ENCODE data around the gene NXNL2.

NXNL2 gene

GRCh38 chr9:88539246-88539645, 4.3 kb downstream of the NXNL2 start:
- Histone ChIP-seq H3K9ac (no peak overlapping the region), H3K27me3 (peaks cover 26% of the 10 kb centered on the region), H3K9me3 (no peaks in the 10 kb centered on the region; the same call in 1 of the 2 replicates), H3K4me2 (no peak overlapping the region), H3K4me1 (peaks cover 31% of the 10 kb centered on the region), H4K20me1 (peaks cover 8% of the 10 kb centered on the region; the same call in 1 of the 2 replicates), H3K4me3 (no peak overlapping the region), H3K27ac (no peak overlapping the region), H3K36me3 (no peaks in the 10 kb centered on the region)
- TF ChIP-seq Cebpa-rat (IDR thresholded peaks at IDR 0.05), result no peak

GRCh38 chr9:88540251-88540763, 5.3 kb downstream of the NXNL2 start:
- H3K27ac ChIP-seq, result no peak overlapping the region

GRCh38 chr9:88544245-88544644, 9.3 kb downstream of the NXNL2 start:
- Histone ChIP-seq H4K20me1 (no peaks in the 10 kb centered on the region), H3K36me3 (no peaks in the 10 kb centered on the region), H3K9ac (no peak overlapping the region), H3K9me3 (peaks cover 5% of the 10 kb centered on the region; the same call in 1 of the 2 replicates), H3K4me3 (no peak overlapping the region), H3K4me1 (no peaks in the 10 kb centered on the region), H3K4me2 (no peak overlapping the region), H3K27ac (no peak overlapping the region), H3K27me3 (no peaks in the 10 kb centered on the region)
- no peak for TF ChIP-seq Cebpa-rat (IDR thresholded peaks at IDR 0.05)

More at GRCh38 chr9:88540251-88540763, 5.3 kb downstream of the NXNL2 start:
- H4K20me1 ChIP-seq, result peaks cover 8% of the 10 kb centered on the region; the same call in 1 of the 2 replicates
- H3K4me2 ChIP-seq, result no peak overlapping the region
- TF ChIP-seq Cebpa-rat (IDR thresholded peaks at IDR 0.05), result no peak
- H3K9ac ChIP-seq, result no peak overlapping the region
- no peak overlapping the region for H3K4me3 ChIP-seq
- H3K27me3 ChIP-seq, result peaks cover 22% of the 10 kb centered on the region
- H3K9me3 ChIP-seq, result no peaks in the 10 kb centered on the region; the same call in 1 of the 2 replicates
- peaks cover 27% of the 10 kb centered on the region for H3K4me1 ChIP-seq
- no peaks in the 10 kb centered on the region for H3K36me3 ChIP-seq

- Histone ChIP-seq H3K9ac (no peak overlapping the region), H3K36me3 (no peaks in the 10 kb centered on the region), H3K4me2 (no peak overlapping the region), H3K4me1 (peaks cover 6% of the 10 kb centered on the region; the same call in 1 of the 2 replicates), H3K27me3 (no peaks in the 10 kb centered on the region), H4K20me1 (no peaks in the 10 kb centered on the region), H3K4me3 (no peak overlapping the region), H3K27ac (no peak overlapping the region), H3K9me3 (peaks cover 9% of the 10 kb centered on the region; the same call in 1 of the 2 replicates)
- no peak for TF ChIP-seq Cebpa-rat (IDR thresholded peaks at IDR 0.05)
Measured at GRCh38 chr9:88551546-88552137, 16.7 kb downstream of the NXNL2 start.

- H3K27me3 ChIP-seq, result no peaks in the 10 kb centered on the region
- no peaks in the 10 kb centered on the region for H3K36me3 ChIP-seq
- peaks cover 9% of the 10 kb centered on the region; the same call in 1 of the 2 replicates for H3K9me3 ChIP-seq
- no peak overlapping the region for H3K4me2 ChIP-seq
- TF ChIP-seq Cebpa-rat (IDR thresholded peaks at IDR 0.05), result no peak
- H3K9ac ChIP-seq, result no peak overlapping the region
- H4K20me1 ChIP-seq, result no peaks in the 10 kb centered on the region
- no peak overlapping the region for H3K27ac ChIP-seq
- no peak overlapping the region for H3K4me3 ChIP-seq
- H3K4me1 ChIP-seq, result peaks cover 6% of the 10 kb centered on the region; the same call in 1 of the 2 replicates
Measured at GRCh38 chr9:88553350-88553749, 18.4 kb downstream of the NXNL2 start.

GRCh38 chr9:88555268-88555980, 20.4 kb downstream of the NXNL2 start:
- Histone ChIP-seq H3K27me3 (no peaks in the 10 kb centered on the region), H3K9ac (no peak overlapping the region), H3K36me3 (no peaks in the 10 kb centered on the region), H4K20me1 (no peaks in the 10 kb centered on the region), H3K27ac (no peak overlapping the region), H3K4me3 (no peak overlapping the region), H3K9me3 (no peaks in the 10 kb centered on the region), H3K4me1 (peaks cover 6% of the 10 kb centered on the region; the same call in 1 of the 2 replicates), H3K4me2 (no peak overlapping the region)
- TF ChIP-seq Cebpa-rat (IDR thresholded peaks at IDR 0.05), result no peak

GRCh38 chr9:88559661-88560060, 24.7 kb downstream of the NXNL2 start:
- Histone ChIP-seq H3K36me3 (no peaks in the 10 kb centered on the region), H3K27ac (no peak overlapping the region), H3K9me3 (no peaks in the 10 kb centered on the region), H3K9ac (no peak overlapping the region), H4K20me1 (no peaks in the 10 kb centered on the region), H3K27me3 (no peaks in the 10 kb centered on the region), H3K4me3 (no peak overlapping the region), H3K4me1 (peaks cover 6% of the 10 kb centered on the region; the same call in 1 of the 2 replicates), H3K4me2 (no peak overlapping the region)
- no peak for TF ChIP-seq Cebpa-rat (IDR thresholded peaks at IDR 0.05)

GRCh38 chr9:88567870-88568269, 32.9 kb downstream of the NXNL2 start:
- Histone ChIP-seq H3K9me3 (no peaks in the 10 kb centered on the region), H3K36me3 (no peaks in the 10 kb centered on the region), H3K4me1 (peaks cover 9% of the 10 kb centered on the region), H4K20me1 (no peaks in the 10 kb centered on the region), H3K4me2 (peak overlapping the region; percentile 36), H3K9ac (no peak overlapping the region), H3K27me3 (no peaks in the 10 kb centered on the region), H3K4me3 (no peak overlapping the region), H3K27ac (no peak overlapping the region)
- no peak for TF ChIP-seq Cebpa-rat (IDR thresholded peaks at IDR 0.05)

GRCh38 chr9:88571419-88571818, 36.4 kb downstream of the NXNL2 start:
- Histone ChIP-seq H3K27me3 (no peaks in the 10 kb centered on the region), H3K27ac (no peak overlapping the region), H4K20me1 (no peaks in the 10 kb centered on the region), H3K9me3 (no peaks in the 10 kb centered on the region), H3K9ac (no peak overlapping the region), H3K4me2 (no peak overlapping the region), H3K4me3 (no peak overlapping the region), H3K36me3 (no peaks in the 10 kb centered on the region), H3K4me1 (peaks cover 9% of the 10 kb centered on the region)
- TF ChIP-seq Cebpa-rat (IDR thresholded peaks at IDR 0.05), result no peak

- Histone ChIP-seq H3K27me3 (no peaks in the 10 kb centered on the region), H3K36me3 (no peaks in the 10 kb centered on the region), H3K27ac (no peak overlapping the region), H3K9ac (no peak overlapping the region), H3K4me1 (peaks cover 9% of the 10 kb centered on the region), H3K4me2 (no peak overlapping the region), H3K4me3 (no peak overlapping the region), H3K9me3 (no peaks in the 10 kb centered on the region), H4K20me1 (no peaks in the 10 kb centered on the region)
- no peak for TF ChIP-seq Cebpa-rat (IDR thresholded peaks at IDR 0.05)
Measured at GRCh38 chr9:88572684-88573083, 37.7 kb downstream of the NXNL2 start.

Measured in BLaER1 (cell line).